SK-N-SH (cell line): ENCODE measurements around the gene FAT1.

ENCODE experiments used
- GATA2 ChIP-seq: sonication (generic); formaldehyde crosslinking; IDR thresholded peaks from 2 replicates; pipeline ENCODE4 v1.5.0; 2020; ENCODE audit warnings: mild to moderate bottlenecking, missing genetic modification reagents
- JUND ChIP-seq: IDR thresholded peaks from 2 replicates; pipeline ENCODE4 v1.4.0; 2012
- SIN3A ChIP-seq: IDR thresholded peaks from 2 replicates; pipeline ENCODE4 v1.6.1; 2012; ENCODE audit warnings: low read depth, mild to moderate bottlenecking, low read length, moderate library complexity, borderline replicate concordance
- TAF1 ChIP-seq: IDR thresholded peaks from 2 replicates; pipeline ENCODE4 v1.6.1; 2012; ENCODE audit warnings: low read depth, mild to moderate bottlenecking, low read length, moderate library complexity, borderline replicate concordance
- TF ChIP-seq, protein P1 (sequence below): fragments of 200-600 bp; sonication (generic); IDR thresholded peaks from 2 replicates; pipeline ENCODE4 v1.6.1; 2017; ENCODE audit warnings: antibody characterized with exemption, mild to moderate bottlenecking, moderate library complexity

DNA sequence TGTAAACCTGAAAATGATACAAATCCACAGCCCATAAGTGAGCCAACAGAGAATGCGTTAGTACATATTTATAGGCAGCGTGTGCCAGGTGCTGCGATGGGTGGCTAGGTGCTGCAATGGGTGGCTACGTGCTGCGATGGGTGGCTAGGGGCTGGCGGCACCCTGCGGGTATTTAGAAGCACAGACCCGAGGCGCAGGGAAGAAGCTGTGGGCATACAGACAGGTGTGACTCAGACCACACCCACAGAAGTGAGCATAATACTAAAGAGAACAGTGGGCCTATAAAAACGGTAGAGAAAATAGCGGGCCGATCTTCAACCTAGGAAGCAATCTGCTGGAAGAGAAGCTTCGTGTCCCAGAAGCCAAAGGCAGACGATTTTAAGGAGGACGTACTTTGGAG is 81.1 kb downstream of the FAT1 start:
- TF ChIP-seq, protein P1, sequence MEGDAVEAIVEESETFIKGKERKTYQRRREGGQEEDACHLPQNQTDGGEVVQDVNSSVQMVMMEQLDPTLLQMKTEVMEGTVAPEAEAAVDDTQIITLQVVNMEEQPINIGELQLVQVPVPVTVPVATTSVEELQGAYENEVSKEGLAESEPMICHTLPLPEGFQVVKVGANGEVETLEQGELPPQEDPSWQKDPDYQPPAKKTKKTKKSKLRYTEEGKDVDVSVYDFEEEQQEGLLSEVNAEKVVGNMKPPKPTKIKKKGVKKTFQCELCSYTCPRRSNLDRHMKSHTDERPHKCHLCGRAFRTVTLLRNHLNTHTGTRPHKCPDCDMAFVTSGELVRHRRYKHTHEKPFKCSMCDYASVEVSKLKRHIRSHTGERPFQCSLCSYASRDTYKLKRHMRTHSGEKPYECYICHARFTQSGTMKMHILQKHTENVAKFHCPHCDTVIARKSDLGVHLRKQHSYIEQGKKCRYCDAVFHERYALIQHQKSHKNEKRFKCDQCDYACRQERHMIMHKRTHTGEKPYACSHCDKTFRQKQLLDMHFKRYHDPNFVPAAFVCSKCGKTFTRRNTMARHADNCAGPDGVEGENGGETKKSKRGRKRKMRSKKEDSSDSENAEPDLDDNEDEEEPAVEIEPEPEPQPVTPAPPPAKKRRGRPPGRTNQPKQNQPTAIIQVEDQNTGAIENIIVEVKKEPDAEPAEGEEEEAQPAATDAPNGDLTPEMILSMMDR = no peak
- TF ChIP-seq TAF1 (no peak), JUND (no peak), SIN3A (no peak), GATA2 (CRISPR knock-in tag) (no peak)
